GM12892 (cell line): Measurements from ENCODE around the gene EXOG.

Experiments used
- POLR2A ChIP-seq: IDR thresholded peaks from 2 replicates; pipeline ENCODE4 v1.6.1; 2011; ENCODE audit warnings: low read depth, low read length, control low read depth
- POLR2AphosphoS5 ChIP-seq: IDR thresholded peaks from 2 replicates; pipeline ENCODE4 v1.6.1; 2011; ENCODE audit warnings: low read depth, low read length, control low read depth

GRCh38 chr3:38553071-38553470, 56.9 kb downstream of the EXOG start:
- TF ChIP-seq POLR2AphosphoS5: no peak
- TF ChIP-seq POLR2A: no peak
